K562 (cell line): ENCODE measurements around the gene MADD. TPM values are rescaled to one million over a fixed set of nuclear protein-coding genes. Genes with fewer than 3 reads are reported as not detected.

Experiments used
- BHLHE40 ChIP-seq: IDR thresholded peaks from 2 replicates; pipeline ENCODE4 v1.6.1; 2011; ENCODE audit warnings: low read length, improper control_type of control experiment
- BRCA1 ChIP-seq, 2 experiments: fragments of 450-650 bp in 1 of 2; sonication (generic) in 1 of 2; formaldehyde crosslinking in 1 of 2; IDR thresholded peaks; 2 replicates each; pipeline versions ENCODE4 v1.5.0 to v1.6.1; 2017 to 2020; ENCODE audit warnings: mild to moderate bottlenecking in 1 of 2, missing genetic modification reagents in 1 of 2
- MAZ ChIP-seq, 2 experiments: fragments of 450-650 bp in 1 of 2; sonication (generic) in 1 of 2; formaldehyde crosslinking; IDR thresholded peaks in 1 of 2; conservative IDR thresholded peaks in 1 of 2; 2 replicates each; pipeline versions ENCODE4 v1.4.0 to v1.5.0; 2020; ENCODE audit warnings: mild to moderate bottlenecking in 1 of 2, missing genetic modification reagents in 1 of 2
- TEAD1 ChIP-seq, 2 experiments: fragments of 450-650 bp in 1 of 2; sonication (generic) in 1 of 2; formaldehyde crosslinking; IDR thresholded peaks; 2 replicates each; pipeline versions ENCODE4 v1.4.0 to v1.8.0; 2020 to 2022; ENCODE audit warnings: mild to moderate bottlenecking in 2 of 2, missing genetic modification reagents in 1 of 2
- ZNF766 ChIP-seq: fragments of 200-800 bp; sonication (Bioruptor generic); conservative IDR thresholded peaks from 2 replicates; pipeline ENCODE4 v1.6.1; 2016; ENCODE audit warnings: missing genetic modification characterization, missing compliant biosample characterization
- polyA plus RNA-seq, 8 experiments: library from polyadenylated mRNA; depleted of rRNA in 4 of 8; stranded (reverse) in 5 of 8; unstranded in 3 of 8; fragments of >200 nt; fragmentation: Nextera tagmentation in 2 of 8; fragmentation: Illumina TruSeq in 1 of 8; extraction: Ambion mirVana in 2 of 8; extraction: Trizol in 1 of 8; gene quantifications; 2 replicates each; pipeline versions ENCODE4 v1.2.1 to v1.2.3, GENCODE V29; 2011 to 2014; ENCODE audit warnings: inconsistent platforms in 1 of 8, missing spikeins in 1 of 8
- total RNA-seq, 7 experiments: library from RNA; depleted of rRNA in 6 of 7; stranded (reverse); fragments of >200 nt in 6 of 7; fragmentation: Illumina TruSeq in 2 of 7; extraction: Trizol in 2 of 7; gene quantifications; 2 replicates each; pipeline versions ENCODE4 v1.2.1 to v1.2.3, GENCODE V29; 2011 to 2021; ENCODE audit warnings: low replicate concordance in 1 of 7
- TF ChIP-seq, protein P1 (sequence below): fragments of 200-600 bp; sonication (generic); IDR thresholded peaks from one replicate; pipeline ENCODE4 v1.6.1; 2012; ENCODE audit warnings: mild to moderate bottlenecking, low read depth, low read length, inconsistent platforms
- TF ChIP-seq, protein P2 (sequence below): fragments of 200-800 bp; sonication (Bioruptor generic); IDR thresholded peaks from 2 replicates; pipeline ENCODE4 v1.6.1; 2017; ENCODE audit warnings: missing genetic modification characterization, missing compliant biosample characterization
- TF ChIP-seq, protein P3 (sequence below): fragments of 250-450 bp; sonication (Bioruptor Pico); IDR thresholded peaks from 2 replicates; pipeline ENCODE4 v1.5.0; 2020; ENCODE audit warnings: mild to moderate bottlenecking, borderline replicate concordance
- TF ChIP-seq, protein P4 (sequence below): sonication (generic); formaldehyde crosslinking; IDR thresholded peaks from 2 replicates; pipeline ENCODE4 v1.8.0; 2022; ENCODE audit warnings: missing genetic modification reagents, mild to moderate bottlenecking, moderate library complexity, borderline replicate concordance

MADD gene
- total and polyA plus RNA-seq, 9 of the 15 experiments (the other 6 are each of a cell fraction or from before 2014, with no cell fraction given), result 0.68 to 57.6 (median 33.6) TPM

DNA sequence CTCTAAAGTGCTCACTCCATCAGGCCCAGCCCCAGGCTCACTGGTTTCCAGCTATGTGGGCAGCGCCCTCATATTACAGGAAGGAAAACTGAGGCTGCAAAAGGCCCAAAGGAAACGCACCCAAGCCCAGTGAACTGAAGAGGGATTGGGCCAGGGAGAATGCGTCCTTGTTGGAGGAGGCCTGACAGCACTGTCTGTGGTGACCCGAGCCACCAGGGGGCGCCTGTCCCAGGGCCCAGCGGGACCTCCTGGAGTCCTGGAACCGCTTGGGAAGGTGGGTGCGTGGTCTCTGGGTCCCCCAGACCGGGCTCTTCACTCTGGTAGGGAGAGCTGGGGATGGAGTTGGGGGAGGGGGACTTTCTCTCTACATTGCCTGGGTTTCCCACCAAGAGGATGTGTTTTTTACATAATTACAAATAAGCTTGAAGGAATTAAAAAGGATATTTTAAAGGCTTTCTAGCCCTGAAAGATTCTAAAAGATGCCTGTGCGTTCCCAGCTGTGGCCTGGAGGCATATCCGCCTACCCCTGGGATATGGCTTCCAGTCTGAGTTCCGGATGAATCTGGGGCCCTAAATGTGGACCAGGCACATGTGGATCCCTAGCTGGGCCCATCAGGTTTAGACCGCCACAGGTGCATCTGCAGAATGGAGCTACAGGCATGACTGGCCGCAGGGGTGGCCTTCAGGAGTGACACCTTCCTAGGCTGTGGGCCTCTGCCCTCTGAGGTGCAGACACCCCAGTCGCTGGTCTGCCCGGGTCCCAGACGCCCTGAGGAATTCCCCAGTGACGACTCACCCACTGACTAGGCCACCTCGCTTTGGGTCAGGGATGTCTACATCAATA is 104.2 kb downstream of the MADD start (continued):
- TF ChIP-seq, protein P1, sequence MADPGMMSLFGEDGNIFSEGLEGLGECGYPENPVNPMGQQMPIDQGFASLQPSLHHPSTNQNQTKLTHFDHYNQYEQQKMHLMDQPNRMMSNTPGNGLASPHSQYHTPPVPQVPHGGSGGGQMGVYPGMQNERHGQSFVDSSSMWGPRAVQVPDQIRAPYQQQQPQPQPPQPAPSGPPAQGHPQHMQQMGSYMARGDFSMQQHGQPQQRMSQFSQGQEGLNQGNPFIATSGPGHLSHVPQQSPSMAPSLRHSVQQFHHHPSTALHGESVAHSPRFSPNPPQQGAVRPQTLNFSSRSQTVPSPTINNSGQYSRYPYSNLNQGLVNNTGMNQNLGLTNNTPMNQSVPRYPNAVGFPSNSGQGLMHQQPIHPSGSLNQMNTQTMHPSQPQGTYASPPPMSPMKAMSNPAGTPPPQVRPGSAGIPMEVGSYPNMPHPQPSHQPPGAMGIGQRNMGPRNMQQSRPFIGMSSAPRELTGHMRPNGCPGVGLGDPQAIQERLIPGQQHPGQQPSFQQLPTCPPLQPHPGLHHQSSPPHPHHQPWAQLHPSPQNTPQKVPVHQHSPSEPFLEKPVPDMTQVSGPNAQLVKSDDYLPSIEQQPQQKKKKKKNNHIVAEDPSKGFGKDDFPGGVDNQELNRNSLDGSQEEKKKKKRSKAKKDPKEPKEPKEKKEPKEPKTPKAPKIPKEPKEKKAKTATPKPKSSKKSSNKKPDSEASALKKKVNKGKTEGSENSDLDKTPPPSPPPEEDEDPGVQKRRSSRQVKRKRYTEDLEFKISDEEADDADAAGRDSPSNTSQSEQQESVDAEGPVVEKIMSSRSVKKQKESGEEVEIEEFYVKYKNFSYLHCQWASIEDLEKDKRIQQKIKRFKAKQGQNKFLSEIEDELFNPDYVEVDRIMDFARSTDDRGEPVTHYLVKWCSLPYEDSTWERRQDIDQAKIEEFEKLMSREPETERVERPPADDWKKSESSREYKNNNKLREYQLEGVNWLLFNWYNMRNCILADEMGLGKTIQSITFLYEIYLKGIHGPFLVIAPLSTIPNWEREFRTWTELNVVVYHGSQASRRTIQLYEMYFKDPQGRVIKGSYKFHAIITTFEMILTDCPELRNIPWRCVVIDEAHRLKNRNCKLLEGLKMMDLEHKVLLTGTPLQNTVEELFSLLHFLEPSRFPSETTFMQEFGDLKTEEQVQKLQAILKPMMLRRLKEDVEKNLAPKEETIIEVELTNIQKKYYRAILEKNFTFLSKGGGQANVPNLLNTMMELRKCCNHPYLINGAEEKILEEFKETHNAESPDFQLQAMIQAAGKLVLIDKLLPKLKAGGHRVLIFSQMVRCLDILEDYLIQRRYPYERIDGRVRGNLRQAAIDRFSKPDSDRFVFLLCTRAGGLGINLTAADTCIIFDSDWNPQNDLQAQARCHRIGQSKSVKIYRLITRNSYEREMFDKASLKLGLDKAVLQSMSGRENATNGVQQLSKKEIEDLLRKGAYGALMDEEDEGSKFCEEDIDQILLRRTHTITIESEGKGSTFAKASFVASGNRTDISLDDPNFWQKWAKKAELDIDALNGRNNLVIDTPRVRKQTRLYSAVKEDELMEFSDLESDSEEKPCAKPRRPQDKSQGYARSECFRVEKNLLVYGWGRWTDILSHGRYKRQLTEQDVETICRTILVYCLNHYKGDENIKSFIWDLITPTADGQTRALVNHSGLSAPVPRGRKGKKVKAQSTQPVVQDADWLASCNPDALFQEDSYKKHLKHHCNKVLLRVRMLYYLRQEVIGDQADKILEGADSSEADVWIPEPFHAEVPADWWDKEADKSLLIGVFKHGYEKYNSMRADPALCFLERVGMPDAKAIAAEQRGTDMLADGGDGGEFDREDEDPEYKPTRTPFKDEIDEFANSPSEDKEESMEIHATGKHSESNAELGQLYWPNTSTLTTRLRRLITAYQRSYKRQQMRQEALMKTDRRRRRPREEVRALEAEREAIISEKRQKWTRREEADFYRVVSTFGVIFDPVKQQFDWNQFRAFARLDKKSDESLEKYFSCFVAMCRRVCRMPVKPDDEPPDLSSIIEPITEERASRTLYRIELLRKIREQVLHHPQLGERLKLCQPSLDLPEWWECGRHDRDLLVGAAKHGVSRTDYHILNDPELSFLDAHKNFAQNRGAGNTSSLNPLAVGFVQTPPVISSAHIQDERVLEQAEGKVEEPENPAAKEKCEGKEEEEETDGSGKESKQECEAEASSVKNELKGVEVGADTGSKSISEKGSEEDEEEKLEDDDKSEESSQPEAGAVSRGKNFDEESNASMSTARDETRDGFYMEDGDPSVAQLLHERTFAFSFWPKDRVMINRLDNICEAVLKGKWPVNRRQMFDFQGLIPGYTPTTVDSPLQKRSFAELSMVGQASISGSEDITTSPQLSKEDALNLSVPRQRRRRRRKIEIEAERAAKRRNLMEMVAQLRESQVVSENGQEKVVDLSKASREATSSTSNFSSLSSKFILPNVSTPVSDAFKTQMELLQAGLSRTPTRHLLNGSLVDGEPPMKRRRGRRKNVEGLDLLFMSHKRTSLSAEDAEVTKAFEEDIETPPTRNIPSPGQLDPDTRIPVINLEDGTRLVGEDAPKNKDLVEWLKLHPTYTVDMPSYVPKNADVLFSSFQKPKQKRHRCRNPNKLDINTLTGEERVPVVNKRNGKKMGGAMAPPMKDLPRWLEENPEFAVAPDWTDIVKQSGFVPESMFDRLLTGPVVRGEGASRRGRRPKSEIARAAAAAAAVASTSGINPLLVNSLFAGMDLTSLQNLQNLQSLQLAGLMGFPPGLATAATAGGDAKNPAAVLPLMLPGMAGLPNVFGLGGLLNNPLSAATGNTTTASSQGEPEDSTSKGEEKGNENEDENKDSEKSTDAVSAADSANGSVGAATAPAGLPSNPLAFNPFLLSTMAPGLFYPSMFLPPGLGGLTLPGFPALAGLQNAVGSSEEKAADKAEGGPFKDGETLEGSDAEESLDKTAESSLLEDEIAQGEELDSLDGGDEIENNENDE, result no peak
- TF ChIP-seq BRCA1 (IDR thresholded peaks at IDR 0.05), result no peak
- no peak for TF ChIP-seq BRCA1 (CRISPR knock-in tag; IDR thresholded peaks at IDR 0.05)
- TF ChIP-seq, protein P2, sequence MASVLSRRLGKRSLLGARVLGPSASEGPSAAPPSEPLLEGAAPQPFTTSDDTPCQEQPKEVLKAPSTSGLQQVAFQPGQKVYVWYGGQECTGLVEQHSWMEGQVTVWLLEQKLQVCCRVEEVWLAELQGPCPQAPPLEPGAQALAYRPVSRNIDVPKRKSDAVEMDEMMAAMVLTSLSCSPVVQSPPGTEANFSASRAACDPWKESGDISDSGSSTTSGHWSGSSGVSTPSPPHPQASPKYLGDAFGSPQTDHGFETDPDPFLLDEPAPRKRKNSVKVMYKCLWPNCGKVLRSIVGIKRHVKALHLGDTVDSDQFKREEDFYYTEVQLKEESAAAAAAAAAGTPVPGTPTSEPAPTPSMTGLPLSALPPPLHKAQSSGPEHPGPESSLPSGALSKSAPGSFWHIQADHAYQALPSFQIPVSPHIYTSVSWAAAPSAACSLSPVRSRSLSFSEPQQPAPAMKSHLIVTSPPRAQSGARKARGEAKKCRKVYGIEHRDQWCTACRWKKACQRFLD (CRISPR knock-in tag), result no peak
- TF ChIP-seq, protein P3, sequence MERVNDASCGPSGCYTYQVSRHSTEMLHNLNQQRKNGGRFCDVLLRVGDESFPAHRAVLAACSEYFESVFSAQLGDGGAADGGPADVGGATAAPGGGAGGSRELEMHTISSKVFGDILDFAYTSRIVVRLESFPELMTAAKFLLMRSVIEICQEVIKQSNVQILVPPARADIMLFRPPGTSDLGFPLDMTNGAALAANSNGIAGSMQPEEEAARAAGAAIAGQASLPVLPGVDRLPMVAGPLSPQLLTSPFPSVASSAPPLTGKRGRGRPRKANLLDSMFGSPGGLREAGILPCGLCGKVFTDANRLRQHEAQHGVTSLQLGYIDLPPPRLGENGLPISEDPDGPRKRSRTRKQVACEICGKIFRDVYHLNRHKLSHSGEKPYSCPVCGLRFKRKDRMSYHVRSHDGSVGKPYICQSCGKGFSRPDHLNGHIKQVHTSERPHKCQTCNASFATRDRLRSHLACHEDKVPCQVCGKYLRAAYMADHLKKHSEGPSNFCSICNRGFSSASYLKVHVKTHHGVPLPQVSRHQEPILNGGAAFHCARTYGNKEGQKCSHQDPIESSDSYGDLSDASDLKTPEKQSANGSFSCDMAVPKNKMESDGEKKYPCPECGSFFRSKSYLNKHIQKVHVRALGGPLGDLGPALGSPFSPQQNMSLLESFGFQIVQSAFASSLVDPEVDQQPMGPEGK (CRISPR knock-in tag), result no peak
- TF ChIP-seq ZNF766 (CRISPR knock-in tag), result no peak
- TF ChIP-seq BHLHE40, result peak; percentile 17; the same call in 1 of the 2 replicates
- TF ChIP-seq, protein P4, sequence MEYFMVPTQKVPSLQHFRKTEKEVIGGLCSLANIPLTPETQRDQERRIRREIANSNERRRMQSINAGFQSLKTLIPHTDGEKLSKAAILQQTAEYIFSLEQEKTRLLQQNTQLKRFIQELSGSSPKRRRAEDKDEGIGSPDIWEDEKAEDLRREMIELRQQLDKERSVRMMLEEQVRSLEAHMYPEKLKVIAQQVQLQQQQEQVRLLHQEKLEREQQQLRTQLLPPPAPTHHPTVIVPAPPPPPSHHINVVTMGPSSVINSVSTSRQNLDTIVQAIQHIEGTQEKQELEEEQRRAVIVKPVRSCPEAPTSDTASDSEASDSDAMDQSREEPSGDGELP (CRISPR knock-in tag), result peak; percentile 48; the same call in 1 of the 2 replicates
- TF ChIP-seq MAZ (CRISPR knock-in tag; conservative IDR thresholded peaks at IDR 0.05 in 1 of 2, IDR thresholded peaks at IDR 0.05 in 1 of 2), result peak in 1 of 2 experiments; percentile 36; a peak in 1 of 4 replicates
- TF ChIP-seq TEAD1 (CRISPR knock-in tag; IDR thresholded peaks at IDR 0.05), result peak in 1 of 2 experiments; percentile 69; a peak in 1 of 4 replicates
